ENCODE measurements around the gene SLC7A10.

The SLC7A10 gene

GRCh38 chr19:33205110-33205509 lies 20.5 kb downstream of the SLC7A10 start:
- Histone ChIP-seq H3K27me3 (no peaks in the 10 kb centered on the region), H3K4me3 (no peak overlapping the region), H3K27ac (no peak overlapping the region), H3K4me1 (no peaks in the 10 kb centered on the region), H3K36me3 (peaks cover 0 to 70% (median 35%) of the 10 kb centered on the region in 3 donors), H3K9me3 (no peaks in the 10 kb centered on the region)
- intact Hi-C loops (cut with DNase I; ENCODE audit: low total_unique reads), result no loop called here
- DNase-seq, result no peak
- TF ChIP-seq, protein P1, sequence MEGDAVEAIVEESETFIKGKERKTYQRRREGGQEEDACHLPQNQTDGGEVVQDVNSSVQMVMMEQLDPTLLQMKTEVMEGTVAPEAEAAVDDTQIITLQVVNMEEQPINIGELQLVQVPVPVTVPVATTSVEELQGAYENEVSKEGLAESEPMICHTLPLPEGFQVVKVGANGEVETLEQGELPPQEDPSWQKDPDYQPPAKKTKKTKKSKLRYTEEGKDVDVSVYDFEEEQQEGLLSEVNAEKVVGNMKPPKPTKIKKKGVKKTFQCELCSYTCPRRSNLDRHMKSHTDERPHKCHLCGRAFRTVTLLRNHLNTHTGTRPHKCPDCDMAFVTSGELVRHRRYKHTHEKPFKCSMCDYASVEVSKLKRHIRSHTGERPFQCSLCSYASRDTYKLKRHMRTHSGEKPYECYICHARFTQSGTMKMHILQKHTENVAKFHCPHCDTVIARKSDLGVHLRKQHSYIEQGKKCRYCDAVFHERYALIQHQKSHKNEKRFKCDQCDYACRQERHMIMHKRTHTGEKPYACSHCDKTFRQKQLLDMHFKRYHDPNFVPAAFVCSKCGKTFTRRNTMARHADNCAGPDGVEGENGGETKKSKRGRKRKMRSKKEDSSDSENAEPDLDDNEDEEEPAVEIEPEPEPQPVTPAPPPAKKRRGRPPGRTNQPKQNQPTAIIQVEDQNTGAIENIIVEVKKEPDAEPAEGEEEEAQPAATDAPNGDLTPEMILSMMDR (IDR thresholded peaks at IDR 0.05), result no peak

GRCh38 chr19:33204136-33204973 lies 21.3 kb downstream of the SLC7A10 start:
- TF ChIP-seq, protein P1 (IDR thresholded peaks at IDR 0.05), result no peak
- Histone ChIP-seq H3K27me3 (no peaks in the 10 kb centered on the region), H3K9me3 (no peaks in the 10 kb centered on the region), H3K36me3 (peaks cover 0 to 70% (median 35%) of the 10 kb centered on the region in 3 donors), H3K4me3 (no peak overlapping the region), H3K27ac (no peak overlapping the region), H3K4me1 (no peaks in the 10 kb centered on the region)
- intact Hi-C loops (cut with DNase I; ENCODE audit: low total_unique reads), result no loop called here
- DNase-seq, result no peak

GRCh38 chr19:33203529-33203928 lies 22.1 kb downstream of the SLC7A10 start:
- Histone ChIP-seq H3K36me3 (peaks cover 0 to 78% (median 38%) of the 10 kb centered on the region in 3 donors), H3K27ac (no peak overlapping the region), H3K4me1 (no peaks in the 10 kb centered on the region), H3K9me3 (no peaks in the 10 kb centered on the region), H3K27me3 (no peaks in the 10 kb centered on the region), H3K4me3 (no peak overlapping the region)
- TF ChIP-seq, protein P1 (IDR thresholded peaks at IDR 0.05), result no peak
- no peak for DNase-seq
- intact Hi-C loops (cut with DNase I; ENCODE audit: low total_unique reads), result no loop called here

DNA sequence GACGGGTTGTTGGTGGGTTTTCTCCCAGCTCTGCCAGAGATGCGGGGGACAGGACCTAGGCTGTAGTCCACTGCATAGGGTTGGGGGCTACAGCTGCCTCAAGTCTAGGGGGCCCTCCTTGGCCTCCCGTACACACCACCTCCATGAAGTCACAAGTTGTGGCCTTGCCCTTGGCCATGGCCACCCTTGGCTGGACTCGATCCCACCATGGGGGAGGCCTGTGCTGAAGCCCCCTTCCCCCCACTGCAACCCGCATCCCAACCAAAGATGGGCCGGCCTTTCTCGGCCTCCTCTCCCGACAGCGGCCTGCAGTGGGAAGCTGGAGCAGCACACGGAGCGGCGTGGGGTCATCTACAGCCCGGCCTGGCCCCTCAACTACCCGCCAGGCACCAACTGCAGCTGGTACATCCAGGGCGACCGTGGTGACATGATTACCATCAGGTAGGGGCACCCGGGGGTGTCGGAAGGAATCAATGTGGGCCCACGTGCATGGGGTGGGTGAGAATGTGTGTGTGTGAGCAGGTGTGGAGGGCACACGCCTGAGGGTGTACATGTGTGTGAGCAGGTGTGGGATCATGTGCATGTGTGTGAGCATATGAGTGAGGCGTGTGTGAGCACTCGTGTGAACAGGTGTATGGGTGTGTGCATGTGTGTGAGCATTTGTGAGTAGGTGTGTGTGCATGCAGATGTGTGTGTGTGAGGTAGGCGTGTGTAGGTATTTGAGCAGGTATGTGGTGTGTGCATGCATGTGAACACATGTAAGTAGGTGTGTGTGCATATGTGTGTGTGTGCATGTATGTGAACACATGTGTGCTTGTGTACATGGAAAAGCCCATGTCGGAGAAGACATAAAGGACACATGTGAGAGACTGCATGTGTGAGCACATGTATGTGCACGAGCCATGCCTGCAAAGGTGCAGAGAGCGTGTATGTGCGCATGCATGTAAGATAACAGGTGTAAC lies 22.8 kb downstream of the SLC7A10 start:
- no peak overlapping the region for H3K27ac ChIP-seq
- no peaks in the 10 kb centered on the region for H3K9me3 ChIP-seq
- H3K4me3 ChIP-seq, result no peak overlapping the region
- H3K27me3 ChIP-seq, result no peaks in the 10 kb centered on the region
- peaks cover 0 to 84% (median 39%) of the 10 kb centered on the region in 3 donors for H3K36me3 ChIP-seq
- TF ChIP-seq, protein P1 (IDR thresholded peaks at IDR 0.05), result no peak
- intact Hi-C loops (cut with DNase I; ENCODE audit: low total_unique reads), result no loop called here
- no peak for DNase-seq
- no peaks in the 10 kb centered on the region for H3K4me1 ChIP-seq

- Histone ChIP-seq H3K4me1 (no peaks in the 10 kb centered on the region), H3K4me3 (no peak overlapping the region), H3K27me3 (no peaks in the 10 kb centered on the region), H3K9me3 (no peaks in the 10 kb centered on the region), H3K36me3 (peaks cover 0 to 84% (median 35%) of the 10 kb centered on the region in 3 donors), H3K27ac (no peak overlapping the region)
- TF ChIP-seq, protein P1 (IDR thresholded peaks at IDR 0.05), result no peak
- intact Hi-C loops (cut with DNase I; ENCODE audit: low total_unique reads), result no loop called here
- DNase-seq, result no peak
Observed at GRCh38 chr19:33201886-33202545, 23.6 kb downstream of the SLC7A10 start.
